ENCODE data around the gene PRTFDC1.
"Not testable (repeated sequence)": the region's sequence is repeated elsewhere in the genome, so short reads cannot be mapped to it uniquely, and the experiment has no call there.

PRTFDC1 gene

DNA sequence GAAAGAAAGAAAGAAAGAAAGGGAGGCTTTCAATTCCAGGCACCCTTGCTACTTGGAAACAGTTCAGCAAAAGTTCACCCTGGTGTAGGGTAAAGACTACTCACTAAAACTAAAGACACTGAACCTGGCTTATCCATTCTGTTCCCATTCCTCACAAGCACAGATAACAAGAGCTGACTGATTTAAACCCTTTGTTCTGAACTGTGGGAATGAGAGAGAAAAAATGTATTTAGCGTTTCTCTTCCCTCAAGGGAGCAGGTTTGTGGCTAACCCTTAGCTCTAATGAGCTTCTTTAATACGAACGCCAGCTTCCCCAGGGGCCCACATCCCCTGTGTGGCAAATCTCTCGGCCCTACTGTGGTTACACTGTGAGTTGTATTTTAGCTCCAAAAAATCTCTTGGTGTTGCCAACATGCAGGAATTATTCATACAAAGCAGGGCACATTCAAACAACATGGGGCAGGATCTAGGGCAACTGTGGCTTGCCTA, 23.3 kb downstream of the PRTFDC1 start:
- no peak for DNase-seq

GRCh38 chr10:24928163-24928562, 24.2 kb downstream of the PRTFDC1 start:
- DNase-seq: no peak

DNA sequence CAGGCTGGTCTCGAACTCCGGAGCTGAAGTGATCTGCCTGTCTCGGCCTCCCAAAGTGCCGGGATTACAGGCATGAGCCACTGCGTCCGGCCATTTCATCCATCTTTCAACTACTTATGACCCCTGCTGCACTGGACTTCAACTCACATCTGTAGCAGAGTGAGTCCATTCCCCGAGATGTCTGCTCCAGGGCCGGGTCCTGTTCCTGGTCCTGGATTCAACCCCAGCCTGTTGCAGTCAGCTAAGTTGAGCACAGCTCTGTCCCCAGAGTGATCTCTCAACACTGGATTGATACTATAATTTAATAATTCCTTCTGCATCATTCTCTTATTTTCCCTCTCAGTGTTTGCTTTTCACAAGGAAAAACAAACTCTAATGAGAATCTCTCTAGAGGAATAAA, 25.8 kb downstream of the PRTFDC1 start:
- no peak for DNase-seq

- no peak for DNase-seq
Measured at GRCh38 chr10:24925799-24926198, 26.6 kb downstream of the PRTFDC1 start.

GRCh38 chr10:24924483-24924882, 27.9 kb downstream of the PRTFDC1 start:
- DNase-seq: not testable (repeated sequence)

GRCh38 chr10:24922222-24922868, 30.1 kb downstream of the PRTFDC1 start:
- DNase-seq: not testable (repeated sequence)

DNA sequence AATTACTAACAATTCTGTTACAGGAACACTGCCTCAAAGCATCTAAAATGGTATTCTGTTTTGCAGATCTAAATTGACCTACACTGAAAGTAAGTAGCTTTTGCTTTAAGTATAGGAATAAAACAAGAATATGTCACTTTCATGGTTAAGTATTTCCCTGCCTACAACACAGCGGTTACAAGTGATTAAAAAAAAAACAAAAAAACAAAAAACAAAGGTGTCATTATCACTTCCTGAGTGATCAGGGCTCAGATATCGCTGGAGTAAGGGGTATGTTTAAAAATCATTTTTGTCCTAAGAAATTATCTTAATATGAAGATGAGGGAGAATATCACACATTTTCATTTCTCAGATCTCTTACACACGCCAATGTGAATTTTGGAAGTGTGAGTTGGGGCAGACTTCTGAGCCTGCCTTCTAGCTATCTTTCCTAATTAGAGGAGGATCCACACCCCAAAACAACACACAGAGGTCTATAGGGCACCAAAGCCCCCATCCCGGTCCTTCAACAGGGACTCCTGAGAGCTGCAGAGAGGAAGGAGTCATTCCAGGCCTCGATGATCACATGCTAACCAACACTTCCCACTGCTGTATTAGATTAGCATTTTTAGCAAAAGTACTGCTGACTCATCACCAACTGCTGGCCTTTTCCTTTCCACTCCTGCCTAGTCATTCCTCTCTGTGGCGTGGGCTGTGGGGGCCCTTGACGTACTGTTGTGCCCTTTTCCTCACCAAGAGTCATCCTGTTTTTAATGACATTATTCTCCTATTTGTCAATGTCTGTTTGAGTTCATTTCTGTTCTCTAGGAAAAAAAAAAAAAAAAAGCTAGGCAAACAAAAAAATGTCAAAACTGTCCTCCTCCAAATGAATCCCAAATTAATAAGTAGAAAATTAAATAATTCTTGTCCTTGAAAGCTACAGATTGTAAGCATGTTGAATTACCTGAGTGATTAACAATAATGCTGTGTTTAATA, 31.2 kb downstream of the PRTFDC1 start:
- no peak for DNase-seq

DNA sequence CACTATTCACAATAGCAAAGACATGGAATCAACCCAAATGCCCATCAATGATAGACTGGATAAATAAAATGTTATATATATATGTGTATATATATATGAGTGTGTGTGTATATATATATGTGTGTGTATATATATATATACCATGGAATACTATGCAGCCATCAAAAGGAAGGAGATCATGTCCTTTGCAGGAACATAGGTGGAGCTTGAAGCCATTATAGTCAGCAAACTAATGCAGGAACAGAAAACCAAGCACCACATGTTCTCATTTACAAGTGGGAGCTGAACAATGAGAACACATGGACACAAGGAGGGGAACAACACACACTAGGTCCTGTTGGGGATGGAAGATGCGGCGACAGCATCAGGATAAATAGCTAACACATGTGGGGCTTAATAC, 32.2 kb downstream of the PRTFDC1 start:
- DNase-seq: not testable (repeated sequence)

DNA sequence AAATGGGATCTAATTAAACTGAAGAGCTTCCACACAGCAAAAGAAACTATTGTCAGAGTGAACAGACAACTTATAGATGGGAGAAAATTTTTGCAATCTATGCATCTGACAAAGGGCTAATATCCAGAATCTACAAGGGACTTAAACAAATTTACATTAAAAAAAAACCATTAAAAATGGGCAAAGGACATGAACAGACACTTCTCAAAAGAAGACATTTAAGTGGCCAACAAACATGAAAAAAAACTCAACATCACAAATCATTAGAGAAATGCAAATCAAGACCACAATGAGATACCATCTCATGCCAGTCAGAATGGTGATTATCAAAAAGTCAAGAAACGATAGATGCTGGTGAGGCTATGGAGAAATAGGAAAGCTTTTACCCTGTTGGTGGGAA, 32.8 kb downstream of the PRTFDC1 start:
- DNase-seq: not testable (repeated sequence)

DNA sequence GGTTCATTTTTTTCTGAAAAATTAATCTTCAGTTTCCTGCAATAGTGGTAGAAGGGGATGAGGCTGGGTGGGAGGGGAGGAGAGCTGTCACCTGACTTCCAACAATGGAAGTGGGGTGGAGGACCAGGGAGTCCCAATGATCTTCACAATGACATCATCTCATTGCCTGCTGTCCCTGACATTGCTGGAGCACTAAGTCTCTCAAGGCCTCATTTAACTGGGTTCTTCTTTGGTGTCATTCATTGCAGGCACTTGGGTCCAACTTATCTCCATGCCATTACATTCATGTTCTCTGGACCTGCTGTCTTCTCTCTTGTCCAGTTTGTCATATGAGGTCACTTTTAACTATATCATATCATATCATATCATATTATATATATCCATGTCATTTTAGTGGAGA, 34.4 kb downstream of the PRTFDC1 start:
- no peak for DNase-seq

- DNase-seq: no peak
Measured at GRCh38 chr10:24917493-24917892, 34.9 kb downstream of the PRTFDC1 start.

GRCh38 chr10:24916365-24916764, 36.0 kb downstream of the PRTFDC1 start:
- DNase-seq: no peak

GRCh38 chr10:24915304-24915703, 37.1 kb downstream of the PRTFDC1 start:
- no peak for DNase-seq

GRCh38 chr10:24914148-24914547, 38.3 kb downstream of the PRTFDC1 start:
- no peak for DNase-seq

DNA sequence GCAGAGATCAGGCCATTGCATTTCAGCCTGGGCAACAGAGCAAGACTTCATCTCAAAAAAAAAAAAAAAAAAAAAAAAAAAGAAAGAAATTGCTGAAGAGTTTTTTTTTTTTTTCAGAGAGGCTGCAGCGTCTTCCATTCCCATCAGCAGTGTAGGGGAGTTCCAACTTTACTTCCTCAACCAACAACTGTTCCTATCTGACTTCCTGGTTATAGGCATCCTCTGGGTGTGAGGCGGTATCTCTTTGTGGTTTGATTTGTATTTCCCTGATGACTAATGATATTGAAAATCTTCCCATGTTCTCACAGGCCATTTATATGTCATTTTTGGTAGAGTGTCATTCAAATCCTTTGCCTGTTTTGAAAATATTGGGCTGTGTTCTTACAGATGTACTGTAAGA, 40.2 kb downstream of the PRTFDC1 start:
- no peak for DNase-seq

DNA sequence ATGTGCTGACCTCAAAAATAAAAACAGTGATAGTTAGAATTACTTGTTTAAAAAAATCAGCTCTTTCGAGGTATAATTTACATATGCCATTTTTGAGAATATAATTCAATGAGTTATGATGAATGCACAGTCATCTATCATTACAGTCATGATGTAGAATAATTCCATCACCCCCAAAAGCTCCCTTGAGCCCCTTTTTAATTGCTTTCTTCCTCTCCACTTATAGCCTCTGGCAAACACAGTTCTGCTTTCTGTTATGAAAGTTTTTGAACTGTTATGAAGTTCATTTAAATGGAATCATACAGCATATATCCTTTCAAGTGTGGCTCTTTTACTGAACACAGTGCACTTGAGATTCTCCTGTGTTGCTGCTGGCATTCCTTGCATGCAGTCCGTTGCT, 41.4 kb downstream of the PRTFDC1 start:
- no peak for DNase-seq

DNA sequence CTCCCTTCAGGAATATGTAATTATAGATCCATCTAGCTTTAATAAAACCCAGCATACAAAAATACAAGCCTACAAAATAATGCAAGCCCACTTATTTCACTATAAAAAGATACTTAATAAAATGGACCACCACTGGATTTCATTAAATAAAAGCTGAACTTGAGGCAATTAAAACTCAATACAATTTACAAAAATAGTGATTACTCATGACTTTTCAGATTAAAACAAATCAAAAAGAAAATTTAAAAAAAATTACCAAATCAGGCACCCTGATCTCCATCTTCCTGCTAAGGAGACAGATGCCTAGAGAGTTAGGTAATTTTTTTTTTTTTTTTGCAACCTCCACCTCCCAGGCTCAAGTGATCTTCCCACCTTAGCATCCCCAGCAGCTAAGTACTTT, 41.8 kb downstream of the PRTFDC1 start:
- no peak for DNase-seq

- DNase-seq: no peak
Measured at GRCh38 chr10:24908793-24909423, 43.5 kb downstream of the PRTFDC1 start.

DNA sequence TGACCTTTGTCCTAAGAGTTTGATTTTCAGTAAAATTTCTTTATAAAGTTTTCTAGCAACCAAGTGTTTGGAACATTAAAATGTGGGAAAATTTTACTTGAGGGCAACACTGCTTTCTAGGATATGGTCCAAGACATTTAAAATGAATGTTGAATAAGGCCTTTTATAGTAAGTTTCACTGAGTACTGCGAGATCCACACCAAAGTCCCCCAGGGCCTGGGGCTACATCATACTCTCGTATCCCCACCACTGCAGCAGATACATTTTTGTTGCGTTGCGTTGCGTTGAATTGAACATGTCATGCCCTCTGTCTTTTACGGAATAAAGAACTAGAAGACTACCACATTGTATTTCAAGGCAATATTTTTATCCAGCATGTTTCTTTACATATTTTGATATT, 44.5 kb downstream of the PRTFDC1 start:
- DNase-seq: no peak

- no peak for DNase-seq
Measured at GRCh38 chr10:24906372-24906771, 46.0 kb downstream of the PRTFDC1 start.

DNA sequence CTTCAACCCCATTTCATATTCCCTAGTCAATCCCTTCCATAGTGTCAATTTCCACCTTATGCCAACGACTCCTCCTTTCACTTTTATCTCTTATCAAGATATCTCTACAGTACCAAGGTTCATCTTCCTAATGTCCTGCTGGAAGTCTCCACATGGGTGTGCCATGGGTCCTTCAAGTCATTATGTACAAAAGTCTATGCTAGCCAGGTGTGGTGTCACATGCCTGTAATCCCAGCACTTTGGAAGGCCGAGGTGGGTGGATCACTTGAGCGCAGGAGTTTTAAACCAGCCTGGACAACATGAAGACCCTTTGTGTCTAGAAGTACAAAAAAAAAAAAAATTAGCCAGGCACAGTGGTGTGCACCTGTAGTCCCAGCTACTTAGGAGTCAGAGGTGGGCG, 47.6 kb downstream of the PRTFDC1 start:
- no peak for DNase-seq

DNA sequence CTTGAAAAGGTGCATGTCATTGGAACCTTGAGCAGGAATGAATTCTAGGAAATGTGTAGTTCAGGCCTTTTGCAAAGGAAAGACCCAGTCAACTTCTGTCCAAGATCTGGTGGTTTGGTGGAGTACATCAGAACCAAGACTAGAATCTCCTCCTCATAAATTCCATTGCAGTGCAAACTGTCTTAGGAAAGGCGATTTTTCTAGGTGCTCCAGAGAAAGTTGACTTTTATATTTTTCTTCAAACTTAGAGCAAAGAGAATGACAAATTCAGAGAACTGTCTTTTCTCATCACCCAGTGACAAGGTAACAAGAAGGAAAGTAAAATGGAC, 50.0 kb downstream of the PRTFDC1 start:
- DNase-seq: no peak

GRCh38 chr10:24901686-24902399, 50.6 kb downstream of the PRTFDC1 start:
- DNase-seq: no peak
